GM13976 (cell line): ENCODE measurements around the gene AMIGO1.
A peak's percentile ranks its signal among the peaks of the same experiment; 100 is the strongest.

ENCODE experiments used
- DNase-seq: peaks from one replicate; pipeline ENCODE4 v3.0.0; 2012; ENCODE audit warnings: low spot score
- in situ Hi-C: fragments of 300-500 bp; cut with MboI; formaldehyde crosslinking; loops from one replicate; pipeline ENCODE4 v1.12.0; 2022; ENCODE audit warnings: low sequenced_read_pairs, mixed read lengths, inconsistent platforms; ENCODE audit not compliant: unreplicated experiment
- TF ChIP-seq, protein P1 (sequence below): IDR thresholded peaks from 2 replicates; pipeline ENCODE4 v1.5.1; 2012; ENCODE audit warnings: borderline replicate concordance, mild to moderate bottlenecking; ENCODE audit not compliant: insufficient read depth; ENCODE audit errors: extremely low read depth, missing control alignments, control extremely low read depth

The AMIGO1 gene

GRCh38 chr1:109538827-109539555 lies 29.5 kb upstream of the AMIGO1 start:
- TF ChIP-seq, protein P1, sequence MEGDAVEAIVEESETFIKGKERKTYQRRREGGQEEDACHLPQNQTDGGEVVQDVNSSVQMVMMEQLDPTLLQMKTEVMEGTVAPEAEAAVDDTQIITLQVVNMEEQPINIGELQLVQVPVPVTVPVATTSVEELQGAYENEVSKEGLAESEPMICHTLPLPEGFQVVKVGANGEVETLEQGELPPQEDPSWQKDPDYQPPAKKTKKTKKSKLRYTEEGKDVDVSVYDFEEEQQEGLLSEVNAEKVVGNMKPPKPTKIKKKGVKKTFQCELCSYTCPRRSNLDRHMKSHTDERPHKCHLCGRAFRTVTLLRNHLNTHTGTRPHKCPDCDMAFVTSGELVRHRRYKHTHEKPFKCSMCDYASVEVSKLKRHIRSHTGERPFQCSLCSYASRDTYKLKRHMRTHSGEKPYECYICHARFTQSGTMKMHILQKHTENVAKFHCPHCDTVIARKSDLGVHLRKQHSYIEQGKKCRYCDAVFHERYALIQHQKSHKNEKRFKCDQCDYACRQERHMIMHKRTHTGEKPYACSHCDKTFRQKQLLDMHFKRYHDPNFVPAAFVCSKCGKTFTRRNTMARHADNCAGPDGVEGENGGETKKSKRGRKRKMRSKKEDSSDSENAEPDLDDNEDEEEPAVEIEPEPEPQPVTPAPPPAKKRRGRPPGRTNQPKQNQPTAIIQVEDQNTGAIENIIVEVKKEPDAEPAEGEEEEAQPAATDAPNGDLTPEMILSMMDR, result no peak
- no peak for DNase-seq
- in situ Hi-C loops, result loop anchor here (10.0 kb wide), 1 partner anchor 254 kb away; the partner anchor contains the start of gene PSRC1

DNA sequence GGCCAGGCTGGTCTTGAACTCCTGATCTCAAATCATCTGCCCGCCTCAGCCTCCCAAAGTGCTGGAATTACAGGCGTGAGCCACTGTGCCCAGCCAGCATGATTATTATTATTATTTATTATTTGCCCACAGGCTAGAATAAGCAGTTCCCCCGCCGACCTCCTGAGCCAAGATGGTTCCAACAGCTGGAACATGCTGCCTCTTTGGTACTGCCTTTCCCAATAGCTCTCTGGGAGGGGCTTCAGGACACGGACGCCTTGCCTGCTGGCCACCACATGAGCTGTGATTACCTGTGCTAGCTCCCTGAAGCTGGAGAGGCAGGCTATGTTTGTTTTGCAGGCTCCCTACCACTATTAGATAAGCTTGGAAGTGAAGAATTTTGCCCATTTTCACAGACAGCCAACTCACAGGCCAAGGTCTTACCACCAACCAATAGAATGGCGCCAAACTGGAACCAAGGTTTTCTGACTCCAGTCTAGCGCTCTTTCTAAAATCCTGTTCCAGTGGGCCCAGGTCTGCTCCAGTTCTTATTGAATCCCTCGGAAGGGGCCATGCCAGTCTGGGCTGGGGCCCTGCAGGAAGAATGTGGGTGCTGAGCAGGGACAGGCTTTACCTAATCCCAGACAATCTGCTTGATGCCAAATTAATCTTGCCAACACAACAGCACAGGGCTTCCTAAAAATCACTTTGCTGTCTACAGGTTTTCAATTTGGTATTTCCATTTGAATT lies 28.1 kb upstream of the AMIGO1 start:
- DNase-seq, result no peak
- in situ Hi-C loops, result loop anchor here (10.0 kb wide), 1 partner anchor 253 kb away; the partner anchor contains the start of gene PSRC1
- TF ChIP-seq, protein P1, result no peak

DNA sequence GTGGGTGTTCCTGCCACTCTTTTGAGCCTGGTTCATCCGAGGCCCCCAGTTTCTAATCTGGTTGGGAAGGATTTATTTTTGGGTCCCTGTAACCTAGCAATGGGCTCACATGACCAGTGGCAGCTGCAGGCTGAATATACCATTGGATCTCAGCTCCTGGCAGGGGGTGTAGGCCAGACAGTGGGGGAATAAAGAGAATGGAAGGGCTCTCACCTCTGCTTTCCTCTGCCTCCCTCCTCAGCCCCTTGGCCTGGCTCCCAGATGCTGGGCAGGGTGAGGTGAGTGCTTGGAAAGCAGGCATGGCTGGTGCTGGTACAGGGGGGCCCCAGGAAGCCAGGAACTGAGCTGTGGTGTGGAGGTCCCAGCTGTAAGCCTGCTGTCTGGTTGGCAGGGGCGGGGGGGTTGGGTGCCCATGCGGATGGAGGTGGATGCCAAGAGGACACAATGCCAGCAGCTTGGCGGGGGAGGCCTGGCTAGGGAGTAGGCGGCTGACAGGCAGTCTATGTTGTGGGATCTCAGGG lies 26.5 kb upstream of the AMIGO1 start:
- TF ChIP-seq, protein P1, result no peak
- in situ Hi-C loops, result loop anchor here (10.0 kb wide), 1 partner anchor 251 kb away; the partner anchor contains the start of gene PSRC1
- peak; percentile 5 for DNase-seq

GRCh38 chr1:109535481-109535880 lies 26.0 kb upstream of the AMIGO1 start:
- TF ChIP-seq, protein P1, result no peak
- DNase-seq, result no peak
- in situ Hi-C loops, result loop anchor here (10.0 kb wide), 1 partner anchor 251 kb away; the partner anchor contains the start of gene PSRC1

DNA sequence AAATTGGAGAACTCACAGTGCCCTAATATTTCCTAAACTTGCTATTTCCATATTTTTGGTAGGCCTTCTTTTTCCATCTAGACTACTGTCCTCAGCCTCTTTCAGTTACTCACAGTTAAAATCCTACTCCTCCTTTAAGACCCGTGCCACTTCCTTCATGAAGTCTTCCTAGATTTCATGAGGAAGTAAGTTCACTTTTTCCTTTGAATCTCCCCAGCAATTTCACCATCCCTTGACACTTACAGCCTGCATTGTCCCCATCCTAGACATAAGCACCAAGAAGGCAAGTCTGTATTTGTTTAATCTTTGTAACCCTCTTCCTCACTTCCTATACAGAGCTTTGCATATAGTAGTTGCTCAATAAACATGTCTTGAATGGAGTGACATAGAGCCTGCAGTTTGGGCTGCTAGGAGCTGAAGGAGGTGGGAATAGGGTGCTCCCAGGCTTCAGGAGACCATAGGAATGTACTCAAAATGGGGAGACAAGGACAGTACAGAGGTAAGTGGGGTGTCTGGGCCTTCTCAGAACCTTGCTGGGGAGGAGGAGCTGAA lies 24.9 kb upstream of the AMIGO1 start:
- in situ Hi-C loops, result loop anchor here (5.0 to 10.0 kb wide), 2 partner anchors 37 to 250 kb away; partner anchors contain the start of gene PSRC1
- DNase-seq, result no peak
- TF ChIP-seq, protein P1, result no peak
